Lower leg skin (tissue), 4 donors: ENCODE results near the gene MRPL3. TPM values are rescaled to one million over a fixed set of nuclear protein-coding genes. Genes with fewer than 3 reads are reported as not detected.

Experiments
- DNase-seq, 2 donors: peaks; one replicate each; pipeline ENCODE4 v3.0.0-alpha.2; 2019; ENCODE audit warnings: low spot score in 2 of 2
- H3K4me3 ChIP-seq: fragments of 200-600 bp; sonication (generic); 2 replicates; pipeline ENCODE4 v1.5.1; 2017; ENCODE audit warnings: mild to moderate bottlenecking, low read depth; ENCODE audit not compliant: poor library complexity, severe bottlenecking
- CTCF ChIP-seq, 3 donors: fragments of 450-650 bp; IDR thresholded peaks; one replicate each; pipeline ENCODE4 v1.5.1; 2016; ENCODE audit warnings: antibody characterized with exemption in 3 of 3, mild to moderate bottlenecking in 3 of 3, moderate library complexity in 2 of 3
- POLR2A ChIP-seq, 2 donors: fragments of 450-650 bp; IDR thresholded peaks; one replicate each; pipeline ENCODE4 v1.6.1; 2016 to 2017; ENCODE audit warnings: antibody characterized with exemption in 2 of 2, mild to moderate bottlenecking in 1 of 2, moderate library complexity in 1 of 2
- WGBS, 2 donors: methylation state at CpG; one replicate each; pipeline ENCODE4 v1.1.5; 2018; 5-methylcytosine and 5-hydroxymethylcytosine counted together
- intact Hi-C: fragments of 100-400 bp; cut with DNase I; formaldehyde crosslinking; loops from one replicate; pipeline ENCODE4 v1.15.0; 2023; ENCODE audit warnings: low total_unique reads
- total RNA-seq, 4 donors: library from RNA; depleted of rRNA; stranded (reverse); fragments of >200 nt; gene quantifications; one replicate each; pipeline ENCODE4 v1.1.0, GENCODE V29; 2016

Gene MRPL3
- total RNA-seq, 4 donors from 2014 or later = 37.8 to 60.0 (median 55.1) TPM

- no peak overlapping the region for H3K4me3 ChIP-seq
- intact Hi-C loops = no loop called here
- DNase-seq = no peak
- TF ChIP-seq POLR2A (IDR thresholded peaks at IDR 0.05) = no peak
- WGBS, 2 donors = 96% methylated on average over 1 of the region's 1 CpG
These were observed 36.2 kb upstream of the MRPL3 start for GRCh38 chr3:131538968-131539367.

GRCh38 chr3:131537531-131537930 lies 34.8 kb upstream of the MRPL3 start:
- 88 to 90% methylated on average over 3 of the region's 3 CpGs for WGBS, 2 donors
- intact Hi-C loops = no loop called here
- TF ChIP-seq POLR2A (IDR thresholded peaks at IDR 0.05) = no peak
- no peak for TF ChIP-seq CTCF (IDR thresholded peaks at IDR 0.05)
- DNase-seq = no peak
- H3K4me3 ChIP-seq = no peak overlapping the region

DNA sequence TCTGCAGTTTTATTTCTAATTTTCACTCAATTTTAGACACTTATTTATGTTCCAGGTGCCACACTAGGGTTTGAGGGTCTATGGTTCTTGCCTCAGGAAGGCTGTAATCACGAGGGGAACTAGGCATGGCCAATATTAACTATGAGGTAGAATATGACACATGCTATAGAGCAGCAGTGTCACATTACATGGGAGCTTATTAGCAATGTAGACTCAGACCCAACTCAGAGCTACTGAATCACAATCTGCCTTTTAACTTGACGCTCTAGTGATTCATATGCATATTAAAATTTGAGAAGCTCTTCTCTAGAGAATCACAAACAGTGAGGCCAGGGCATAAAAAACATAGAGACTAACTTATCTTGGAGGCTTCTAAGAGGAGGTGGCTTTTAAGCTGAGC lies 32.8 kb upstream of the MRPL3 start:
- TF ChIP-seq POLR2A (IDR thresholded peaks at IDR 0.05) (no peak), CTCF (IDR thresholded peaks at IDR 0.05) (no peak)
- 34 to 40% methylated on average over 2 of the region's 2 CpGs for WGBS, 2 donors
- H3K4me3 ChIP-seq = no peak overlapping the region
- intact Hi-C loops = no loop called here
- DNase-seq = no peak

DNA sequence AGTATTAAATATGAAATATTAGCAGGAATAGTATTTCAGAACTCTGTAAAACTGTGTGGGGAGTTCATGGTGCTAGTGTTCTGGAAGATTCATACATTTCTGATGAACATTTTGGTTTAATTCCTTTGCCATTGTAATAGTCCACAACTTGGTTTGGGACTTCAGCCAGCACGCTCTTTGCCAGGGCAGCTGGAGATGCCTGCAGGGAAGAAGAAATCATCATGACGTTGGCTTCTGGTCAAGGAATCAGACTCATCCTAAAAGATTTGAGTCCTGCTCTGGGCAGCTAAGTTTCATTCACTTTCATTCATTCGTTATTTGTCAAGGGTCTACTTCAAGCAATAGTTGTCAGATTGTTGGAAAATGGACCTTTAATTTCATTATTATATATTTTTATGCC lies 32.4 kb upstream of the MRPL3 start:
- no peak for DNase-seq
- TF ChIP-seq POLR2A (IDR thresholded peaks at IDR 0.05) = no peak
- TF ChIP-seq CTCF (IDR thresholded peaks at IDR 0.05) = no peak
- intact Hi-C loops = no loop called here
- WGBS, 2 donors = 40 to 53% methylated on average over 3 of the region's 3 CpGs
- no peak overlapping the region for H3K4me3 ChIP-seq

GRCh38 chr3:131532645-131533044 lies 29.9 kb upstream of the MRPL3 start:
- no peak overlapping the region for H3K4me3 ChIP-seq
- intact Hi-C loops = no loop called here
- TF ChIP-seq POLR2A (IDR thresholded peaks at IDR 0.05) (no peak), CTCF (IDR thresholded peaks at IDR 0.05) (no peak)
- no peak for DNase-seq

- intact Hi-C loops = no loop called here
- TF ChIP-seq CTCF (IDR thresholded peaks at IDR 0.05) (no peak), POLR2A (IDR thresholded peaks at IDR 0.05) (no peak)
- H3K4me3 ChIP-seq = no peak overlapping the region
- DNase-seq = no peak
- 70 to 71% methylated on average over 1 of the region's 1 CpG for WGBS, 2 donors
These were observed 28.1 kb upstream of the MRPL3 start for GRCh38 chr3:131530843-131531242.
